Lower lobe of right lung (tissue), 2 donors: ENCODE results near the gene CEP250. TPM values are rescaled to one million over a fixed set of nuclear protein-coding genes. Genes with fewer than 3 reads are reported as not detected.
"Not testable (repeated sequence)": the region's sequence is repeated elsewhere in the genome, so short reads cannot be mapped to it uniquely, and the experiment has no call there.

Experiments
- ATAC-seq, 2 donors: fragments of 200-7000 bp; cut with Tn5 transposase; one replicate each; pipeline ENCODE4 v1.9.1; 2020 to 2022; ENCODE audit warnings: mild to moderate bottlenecking in 2 of 2, moderate library complexity in 2 of 2
- DNase-seq: peaks from one replicate; pipeline ENCODE4 v3.0.0-alpha.2; 2020
- H3K27ac ChIP-seq: fragments of 200-600 bp; one replicate; pipeline ENCODE4 v1.8.0; 2022
- H3K27me3 ChIP-seq: fragments of 200-600 bp; one replicate; pipeline ENCODE4 v1.8.0; 2022; ENCODE audit warnings: low read depth
- H3K36me3 ChIP-seq: fragments of 200-600 bp; one replicate; pipeline ENCODE4 v1.8.0; 2022; ENCODE audit warnings: mild to moderate bottlenecking
- H3K4me1 ChIP-seq: fragments of 200-600 bp; one replicate; pipeline ENCODE4 v1.8.0; 2022
- H3K4me3 ChIP-seq: fragments of 200-600 bp; one replicate; pipeline ENCODE4 v1.8.0; 2022; ENCODE audit warnings: mild to moderate bottlenecking
- H3K9me3 ChIP-seq: fragments of 200-600 bp; one replicate; pipeline ENCODE4 v1.8.0; 2022
- intact Hi-C: fragments of 100-400 bp; cut with DNase I; formaldehyde crosslinking; loops from one replicate; pipeline ENCODE4 v1.11.0; 2022
- total RNA-seq: library from RNA; stranded (reverse); fragmentation: NEBNext Ultra II Directional; extraction: Animal tissue kit (Norgen Biotek cat#: 25700); gene quantifications from one replicate; pipeline ENCODE4 v1.2.1, GENCODE V29; 2021
- TF ChIP-seq, protein P1 (sequence below): fragments of 200-600 bp; IDR thresholded peaks from one replicate; pipeline ENCODE4 v1.8.0; 2022; ENCODE audit warnings: antibody characterized with exemption, mild to moderate bottlenecking
- donor health status: DM: no; HTN: yes; CAD: no; lungs with severe emphysema.

Gene CEP250
- total RNA-seq, 1 donor from 2014 or later = 30.7 TPM

DNA sequence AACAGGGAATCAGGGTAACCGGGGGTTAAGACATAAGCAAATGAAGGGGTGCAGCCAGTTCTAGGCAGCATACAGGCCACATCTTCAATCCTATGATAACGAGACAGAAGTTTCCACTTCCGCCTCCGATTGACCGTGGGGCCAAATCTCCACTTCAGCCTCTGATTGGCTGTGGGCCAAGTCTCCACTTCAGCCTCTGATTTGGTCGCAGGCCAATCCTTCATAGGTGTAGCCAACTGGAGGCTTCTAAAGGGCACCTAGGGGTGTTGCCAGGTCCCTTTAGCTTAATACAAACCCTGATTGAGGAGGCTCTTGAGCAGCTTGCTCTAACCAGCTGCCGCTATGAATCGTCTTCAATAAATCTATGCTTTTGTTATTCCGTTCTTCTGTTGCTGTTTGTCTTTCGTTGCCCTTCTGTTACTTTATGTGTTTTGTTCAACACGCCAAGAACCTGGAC, 84.4 kb downstream of the CEP250 start:
- TF ChIP-seq, protein P1, sequence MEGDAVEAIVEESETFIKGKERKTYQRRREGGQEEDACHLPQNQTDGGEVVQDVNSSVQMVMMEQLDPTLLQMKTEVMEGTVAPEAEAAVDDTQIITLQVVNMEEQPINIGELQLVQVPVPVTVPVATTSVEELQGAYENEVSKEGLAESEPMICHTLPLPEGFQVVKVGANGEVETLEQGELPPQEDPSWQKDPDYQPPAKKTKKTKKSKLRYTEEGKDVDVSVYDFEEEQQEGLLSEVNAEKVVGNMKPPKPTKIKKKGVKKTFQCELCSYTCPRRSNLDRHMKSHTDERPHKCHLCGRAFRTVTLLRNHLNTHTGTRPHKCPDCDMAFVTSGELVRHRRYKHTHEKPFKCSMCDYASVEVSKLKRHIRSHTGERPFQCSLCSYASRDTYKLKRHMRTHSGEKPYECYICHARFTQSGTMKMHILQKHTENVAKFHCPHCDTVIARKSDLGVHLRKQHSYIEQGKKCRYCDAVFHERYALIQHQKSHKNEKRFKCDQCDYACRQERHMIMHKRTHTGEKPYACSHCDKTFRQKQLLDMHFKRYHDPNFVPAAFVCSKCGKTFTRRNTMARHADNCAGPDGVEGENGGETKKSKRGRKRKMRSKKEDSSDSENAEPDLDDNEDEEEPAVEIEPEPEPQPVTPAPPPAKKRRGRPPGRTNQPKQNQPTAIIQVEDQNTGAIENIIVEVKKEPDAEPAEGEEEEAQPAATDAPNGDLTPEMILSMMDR = no peak
- H3K36me3 ChIP-seq = peaks cover 14% of the 10 kb centered on the region
- no peak overlapping the region for H3K4me3 ChIP-seq
- peak; percentile 28 to 42 for ATAC-seq
- intact Hi-C loops = no loop called here
- peaks cover 18% of the 10 kb centered on the region for H3K4me1 ChIP-seq
- no peaks in the 10 kb centered on the region for H3K27me3 ChIP-seq
- peak; percentile 66 for DNase-seq
- no peaks in the 10 kb centered on the region for H3K9me3 ChIP-seq
- no peak overlapping the region for H3K27ac ChIP-seq

DNA sequence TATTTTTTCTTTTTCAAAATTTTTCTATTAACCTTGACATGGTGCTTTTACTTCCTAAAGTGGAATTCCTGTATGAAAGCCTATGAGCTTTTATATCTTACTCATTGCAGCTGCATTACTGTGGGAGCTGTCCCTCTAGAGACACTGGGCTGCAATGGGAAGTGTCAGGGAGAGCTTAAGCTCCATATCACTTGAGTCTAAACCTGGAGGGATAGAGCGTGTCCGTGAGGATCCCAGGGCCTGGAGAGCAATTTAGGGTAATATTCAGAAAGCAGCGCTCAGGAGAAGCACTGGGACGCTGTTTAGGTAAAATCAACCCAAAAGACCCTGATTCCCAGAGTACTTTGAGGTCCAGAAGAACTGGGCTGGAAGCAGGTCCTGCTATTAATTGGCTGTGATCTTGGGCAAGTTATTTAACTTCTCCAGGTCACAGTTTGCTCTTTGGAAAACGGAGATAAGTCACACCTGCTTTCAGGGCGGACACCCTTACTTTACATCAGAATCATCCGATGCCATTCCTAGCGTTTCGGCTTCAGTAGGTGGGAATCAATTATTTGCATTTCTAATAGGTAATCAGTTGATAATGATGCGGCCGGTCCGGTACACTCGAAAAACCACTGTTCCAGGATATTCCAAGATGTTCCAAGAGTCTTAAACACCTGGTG, 85.9 kb downstream of the CEP250 start:
- intact Hi-C loops = no loop called here
- no peak for ATAC-seq
- Histone ChIP-seq H3K4me1 (peaks cover 18% of the 10 kb centered on the region), H3K27ac (peak overlapping the region; percentile 80), H3K9me3 (no peaks in the 10 kb centered on the region), H3K27me3 (no peaks in the 10 kb centered on the region), H3K36me3 (peaks cover 24% of the 10 kb centered on the region), H3K4me3 (peak overlapping the region; percentile 87)
- TF ChIP-seq, protein P1 = no peak
- DNase-seq = no peak

DNA sequence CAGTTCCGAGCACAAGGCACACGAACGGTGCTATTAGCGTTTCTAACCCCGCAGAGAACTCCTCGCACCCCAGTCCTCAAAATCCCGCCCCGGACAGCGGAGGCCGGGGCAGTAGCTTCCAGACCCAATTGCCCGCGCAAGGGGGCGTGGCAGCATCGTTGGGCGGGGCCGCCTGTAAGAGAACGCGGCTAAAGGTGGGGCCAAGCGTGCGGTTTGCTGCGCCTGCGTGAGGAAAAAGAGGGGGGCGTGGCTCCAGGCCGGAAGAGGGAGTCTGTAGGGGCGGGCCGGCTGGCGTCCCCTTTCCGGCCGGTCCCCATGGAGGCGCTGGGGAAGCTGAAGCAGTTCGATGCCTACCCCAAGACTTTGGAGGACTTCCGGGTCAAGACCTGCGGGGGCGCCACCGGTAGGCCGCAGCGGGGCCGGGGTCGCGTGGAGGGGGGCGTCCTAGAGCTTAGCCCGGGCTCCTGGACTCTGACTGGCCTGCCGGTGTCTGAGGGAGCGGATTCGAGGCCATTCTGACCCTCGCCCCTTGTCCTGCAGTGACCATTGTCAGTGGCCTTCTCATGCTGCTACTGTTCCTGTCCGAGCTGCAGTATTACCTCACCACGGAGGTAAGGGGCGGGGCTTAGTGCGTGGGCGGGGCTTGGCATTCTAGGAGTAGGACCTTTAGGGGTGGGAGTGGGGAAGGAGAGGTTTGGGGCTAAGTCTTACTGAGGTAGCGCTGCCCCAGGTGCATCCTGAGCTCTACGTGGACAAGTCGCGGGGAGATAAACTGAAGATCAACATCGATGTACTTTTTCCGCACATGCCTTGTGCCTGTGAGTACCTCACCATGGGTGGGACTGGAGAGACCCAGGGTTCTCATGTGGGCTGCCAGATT, 86.6 kb downstream of the CEP250 start, which contains the start of gene ERGIC3:
TSS of gene ERGIC3 (plus strand) at position 296 of the 880 bp plus-strand sequence. CDS start at position 316, 20 bp downstream.
- ATAC-seq = peak; percentile 99 to 100
- peak; percentile 98 for DNase-seq
- Histone ChIP-seq H3K4me3 (peak within 1 kb of the TSS; percentile 87), H3K27me3 (no peaks in the 10 kb centered on the region), H3K36me3 (peaks cover 30% of the 10 kb centered on the region), H3K4me1 (peaks cover 18% of the 10 kb centered on the region), H3K9me3 (no peaks in the 10 kb centered on the region), H3K27ac (peak within 1 kb of the TSS; percentile 80)
- intact Hi-C loops = no loop called here
- TF ChIP-seq, protein P1 = peak; percentile 20

DNA sequence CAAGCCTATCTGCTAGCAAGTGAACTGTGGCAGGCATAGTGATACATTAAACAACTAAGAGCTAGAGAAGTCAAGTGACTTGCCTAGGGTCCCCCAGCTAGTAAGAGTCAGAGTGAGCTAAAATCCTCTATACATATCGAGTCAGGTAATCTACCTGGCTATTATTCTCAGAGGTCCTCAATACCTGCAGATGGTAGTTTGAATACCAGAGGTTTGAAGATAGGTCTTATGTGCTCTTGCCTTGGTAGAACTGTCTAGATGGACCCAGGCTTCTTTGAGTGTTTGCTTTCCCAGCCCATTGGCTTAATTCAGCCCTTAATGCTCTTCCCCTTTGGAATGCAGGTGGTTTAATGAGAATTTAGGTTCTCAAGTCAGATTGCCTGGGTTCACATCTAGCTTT, 87.6 kb downstream of the CEP250 start:
- H3K36me3 ChIP-seq = peaks cover 40% of the 10 kb centered on the region
- ATAC-seq (no peak), DNase-seq (no peak)
- H3K4me1 ChIP-seq = peaks cover 18% of the 10 kb centered on the region
- TF ChIP-seq, protein P1 = no peak
- intact Hi-C loops = no loop called here
- no peaks in the 10 kb centered on the region for H3K27me3 ChIP-seq
- H3K4me3 ChIP-seq = peak overlapping the region; percentile 87
- H3K27ac ChIP-seq = peak overlapping the region; percentile 80
- H3K9me3 ChIP-seq = no peaks in the 10 kb centered on the region

DNA sequence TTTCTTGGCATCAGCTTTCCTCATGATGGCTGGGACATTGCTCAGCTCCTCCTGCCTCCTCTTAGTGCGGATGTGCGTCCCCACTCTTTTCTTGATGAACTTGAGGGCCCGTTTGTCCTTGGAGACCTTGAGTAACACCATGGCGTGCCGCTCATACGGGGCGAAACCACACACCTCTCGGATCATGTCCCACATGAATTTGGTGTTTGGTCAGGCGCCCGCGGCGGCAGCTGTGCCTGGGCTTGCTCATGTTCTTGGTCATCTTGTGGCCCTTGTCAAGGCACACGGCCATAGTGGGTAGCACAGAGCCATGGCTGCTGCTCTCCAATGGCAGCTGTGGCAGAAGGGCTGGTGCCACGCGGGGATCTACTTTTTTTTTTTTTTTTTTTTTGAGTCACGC, 89.0 kb downstream of the CEP250 start:
- Histone ChIP-seq H3K27ac (no peak overlapping the region), H3K36me3 (peaks cover 54% of the 10 kb centered on the region), H3K9me3 (no peaks in the 10 kb centered on the region), H3K4me1 (peaks cover 18% of the 10 kb centered on the region), H3K27me3 (no peaks in the 10 kb centered on the region), H3K4me3 (no peak overlapping the region)
- TF ChIP-seq, protein P1 = no peak
- intact Hi-C loops = no loop called here
- DNase-seq (no peak), ATAC-seq (no peak)

DNA sequence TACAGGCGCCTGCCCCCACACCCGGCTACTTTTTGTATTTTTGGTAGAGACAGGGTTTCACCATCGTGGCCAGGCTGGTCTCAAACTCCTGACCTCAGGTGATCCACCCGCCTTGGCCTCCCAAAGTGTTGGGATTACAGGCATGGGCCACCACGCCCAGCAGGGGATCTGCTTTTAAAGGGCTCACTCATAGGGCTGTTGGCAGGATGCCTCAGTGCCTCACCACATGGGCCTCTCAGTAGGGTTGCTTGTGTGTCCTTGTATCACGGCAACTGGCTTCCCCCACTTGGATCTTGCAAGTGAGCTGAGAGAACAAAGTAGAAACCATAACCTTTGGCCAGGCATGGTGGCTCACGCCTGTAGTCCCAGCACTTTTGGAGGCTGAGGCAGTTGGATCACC, 89.5 kb downstream of the CEP250 start:
- peaks cover 59% of the 10 kb centered on the region for H3K36me3 ChIP-seq

More for the DNA sequence above, 89.5 kb downstream of the CEP250 start:
- H3K27me3 ChIP-seq, intact Hi-C loops, ATAC-seq, H3K4me3 ChIP-seq, H3K27ac ChIP-seq, H3K9me3 ChIP-seq, DNase-seq: not testable (repeated sequence)
- peaks cover 15% of the 10 kb centered on the region for H3K4me1 ChIP-seq
